Measurements from ENCODE around the gene TMEM132C.

GRCh38 chr12:128381541-128381940 lies 114.6 kb downstream of the TMEM132C start:
- no peak for TF ChIP-seq CTCF (IDR thresholded peaks at IDR 0.05)
- TF ChIP-seq POLR2A (IDR thresholded peaks at IDR 0.05): no peak
- TF ChIP-seq EP300 (IDR thresholded peaks at IDR 0.05): no peak
